ENCODE data around the gene QSOX2.
A peak's percentile ranks its signal among the peaks of the same experiment; 100 is the strongest.

QSOX2 gene

GRCh38 chr9:136244122-136244968 is 1.3 kb downstream of the QSOX2 start:
- peak overlapping the region; percentile 86 for H3K4me3 ChIP-seq (replicated peaks; ENCODE audit: low read depth, low read length)
- no peak for DNase-seq (ENCODE audit: extremely low read depth, low read depth)
- TF ChIP-seq CTCF (IDR thresholded peaks at IDR 0.05; ENCODE audit: low read depth, low read length, missing control alignments) = no peak

- peak overlapping the region; percentile 86 for H3K4me3 ChIP-seq (replicated peaks; ENCODE audit: low read depth, low read length)
- no peak for DNase-seq (ENCODE audit: extremely low read depth, low read depth)
- TF ChIP-seq CTCF (IDR thresholded peaks at IDR 0.05; ENCODE audit: low read depth, low read length, missing control alignments) = no peak
Measured at GRCh38 chr9:136243631-136244030, 2.0 kb downstream of the QSOX2 start.

GRCh38 chr9:136242918-136243525 is 2.6 kb downstream of the QSOX2 start:
- H3K4me3 ChIP-seq (replicated peaks; ENCODE audit: low read depth, low read length) = no peak overlapping the region
- no peak for TF ChIP-seq CTCF (IDR thresholded peaks at IDR 0.05; ENCODE audit: low read depth, low read length, missing control alignments)

GRCh38 chr9:136242248-136242647 is 3.4 kb downstream of the QSOX2 start:
- no peak for TF ChIP-seq CTCF (IDR thresholded peaks at IDR 0.05; ENCODE audit: low read depth, low read length, missing control alignments)
- H3K4me3 ChIP-seq (replicated peaks; ENCODE audit: low read depth, low read length) = no peak overlapping the region
- no peak for DNase-seq (ENCODE audit: extremely low read depth, low read depth)

More at GRCh38 chr9:136242918-136243525, 2.6 kb downstream of the QSOX2 start:
- no peak for DNase-seq (ENCODE audit: extremely low read depth, low read depth)

GRCh38 chr9:136241542-136241941 is 4.1 kb downstream of the QSOX2 start:
- DNase-seq (ENCODE audit: extremely low read depth, low read depth) = no peak
- no peak for TF ChIP-seq CTCF (IDR thresholded peaks at IDR 0.05; ENCODE audit: low read depth, low read length, missing control alignments)
- no peak overlapping the region for H3K4me3 ChIP-seq (replicated peaks; ENCODE audit: low read depth, low read length)

GRCh38 chr9:136240941-136241340 is 4.7 kb downstream of the QSOX2 start:
- H3K4me3 ChIP-seq (replicated peaks; ENCODE audit: low read depth, low read length) = no peak overlapping the region
- no peak for DNase-seq (ENCODE audit: extremely low read depth, low read depth)
- TF ChIP-seq CTCF (IDR thresholded peaks at IDR 0.05; ENCODE audit: low read depth, low read length, missing control alignments) = no peak

All from HFF-Myc (cell line).